Measurements from ENCODE around the gene CENATAC. TPM values are rescaled to one million over a fixed set of nuclear protein-coding genes. Genes with fewer than 3 reads are reported as not detected.

The CENATAC gene
- total and polyA plus RNA-seq, 4 donors: 10.3 to 138 (median 59.1) TPM

DNA sequence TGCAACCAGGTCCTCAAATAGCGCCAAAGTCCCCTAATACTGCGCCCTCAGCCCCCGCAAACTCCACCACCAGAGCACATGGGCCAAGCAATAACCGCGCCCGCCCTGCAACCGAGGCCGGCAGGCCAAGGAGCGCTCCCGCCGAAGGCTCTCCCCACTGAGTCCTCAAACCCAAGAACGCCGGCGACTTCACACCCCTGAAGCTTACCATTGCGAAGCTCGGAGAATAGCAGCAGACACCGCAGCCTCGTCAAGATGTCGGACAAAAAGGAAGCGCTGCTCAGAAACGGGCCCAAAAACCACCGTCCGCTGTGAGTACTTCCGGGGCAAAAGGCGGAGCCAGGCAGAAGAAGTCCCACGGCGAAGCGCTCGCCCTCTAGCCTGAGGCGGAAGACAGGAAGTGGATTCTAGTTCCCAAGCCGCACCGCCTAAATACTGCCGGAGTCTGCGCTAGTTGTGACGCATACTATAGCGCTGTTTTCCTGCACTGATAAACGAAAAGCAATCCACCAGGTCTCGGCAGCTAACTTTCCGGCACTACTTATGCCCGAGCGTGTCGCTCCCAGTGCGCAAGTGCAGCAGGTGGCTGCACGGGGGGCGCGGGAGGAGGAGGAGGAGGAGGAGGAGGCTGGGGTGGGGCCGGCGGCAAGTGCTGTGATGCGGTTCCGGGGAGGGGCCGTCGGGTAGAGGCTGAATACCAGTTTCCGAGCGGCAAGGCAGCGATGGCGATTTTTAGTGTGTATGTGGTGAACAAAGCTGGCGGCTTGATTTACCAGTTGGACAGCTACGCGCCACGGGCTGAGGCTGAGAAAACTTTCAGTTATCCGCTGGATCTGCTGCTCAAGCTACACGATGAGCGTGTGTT is 20.4 kb downstream of the CENATAC start, which contains the start of the genes RPS25 and TRAPPC4:
RPS25 (minus strand) TSS at position 270 of the 865 bp plus-strand sequence; CDS start at position 211, 59 bp downstream.
TRAPPC4 (plus strand) TSS at position 693 of the 865 bp plus-strand sequence; CDS start at position 723, 30 bp downstream.
- DNase-seq: peak; percentile 97 to 98
- Histone ChIP-seq H3K9me3 (ENCODE audit: control insufficient read depth, low read length) (no peaks in the 10 kb centered on the region), H3K27me3 (ENCODE audit: control insufficient read depth in 1 of 2, insufficient read depth in 2 of 2, low read length in 1 of 2) (no peaks in the 10 kb centered on the region), H3K27ac (ENCODE audit: low read depth in 1 of 2, low read length in 2 of 2) (peak within 1 kb of the TSS; percentile 8 to 87), H3K4me1 (ENCODE audit: control insufficient read depth in 1 of 2, insufficient read depth in 2 of 2, low read length in 2 of 2) (no peaks in the 10 kb centered on the region), H3K4me3 (ENCODE audit: low read length in 2 of 2) (peak within 1 kb of the TSS; percentile 52 to 75), H3K36me3 (ENCODE audit: control insufficient read depth in 1 of 2, insufficient read depth in 2 of 2, low read length in 1 of 2) (no peaks in the 10 kb centered on the region)
- WGBS, 2 donors: 0% methylated on average over 61 to 63 of the region's 63 CpGs
- intact Hi-C loops (cut with DNase I): loop anchor here in 1 of 2 donors (2.0 kb wide), 1 partner anchor 20 kb away; the partner anchor contains the start of gene CENATAC
- peak; percentile 97 for ATAC-seq (ENCODE audit: low FRiP score)

DNA sequence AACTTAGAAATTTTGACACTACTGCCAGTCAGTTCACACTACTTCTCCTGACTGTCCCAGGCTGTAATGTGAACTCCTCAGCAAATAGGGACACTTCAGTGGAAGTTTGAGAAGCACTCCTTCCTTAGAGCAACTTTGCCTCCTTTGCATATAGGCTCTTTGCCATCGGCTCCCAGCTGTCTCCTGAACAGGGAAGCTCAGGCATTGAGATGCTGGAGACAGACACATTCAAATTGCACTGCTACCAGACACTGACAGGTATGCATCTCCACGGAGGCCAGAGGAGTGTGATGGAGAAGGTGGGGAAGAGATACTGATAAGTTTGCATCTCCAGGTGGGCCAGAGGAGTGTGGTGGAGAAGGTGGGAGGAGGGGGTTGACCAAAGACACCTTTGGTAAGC is 22.1 kb downstream of the CENATAC start:
- intact Hi-C loops (cut with DNase I): loop anchor here in 1 of 2 donors (2.0 kb wide), 1 partner anchor 21 kb away; the partner anchor contains the start of gene CENATAC
- DNase-seq (no peak), ATAC-seq (ENCODE audit: low FRiP score) (no peak)
- Histone ChIP-seq H3K27me3 (ENCODE audit: control insufficient read depth in 1 of 2, insufficient read depth in 2 of 2, low read length in 1 of 2) (no peaks in the 10 kb centered on the region), H3K4me1 (ENCODE audit: control insufficient read depth in 1 of 2, insufficient read depth in 2 of 2, low read length in 2 of 2) (no peaks in the 10 kb centered on the region), H3K9me3 (ENCODE audit: control insufficient read depth, low read length) (no peaks in the 10 kb centered on the region), H3K27ac (ENCODE audit: low read depth in 1 of 2, low read length in 2 of 2) (no peak overlapping the region), H3K36me3 (ENCODE audit: control insufficient read depth in 1 of 2, insufficient read depth in 2 of 2, low read length in 1 of 2) (no peaks in the 10 kb centered on the region), H3K4me3 (ENCODE audit: low read length in 2 of 2) (no peak overlapping the region)
- 52 to 55% methylated on average over 2 of the region's 2 CpGs for WGBS, 2 donors

DNA sequence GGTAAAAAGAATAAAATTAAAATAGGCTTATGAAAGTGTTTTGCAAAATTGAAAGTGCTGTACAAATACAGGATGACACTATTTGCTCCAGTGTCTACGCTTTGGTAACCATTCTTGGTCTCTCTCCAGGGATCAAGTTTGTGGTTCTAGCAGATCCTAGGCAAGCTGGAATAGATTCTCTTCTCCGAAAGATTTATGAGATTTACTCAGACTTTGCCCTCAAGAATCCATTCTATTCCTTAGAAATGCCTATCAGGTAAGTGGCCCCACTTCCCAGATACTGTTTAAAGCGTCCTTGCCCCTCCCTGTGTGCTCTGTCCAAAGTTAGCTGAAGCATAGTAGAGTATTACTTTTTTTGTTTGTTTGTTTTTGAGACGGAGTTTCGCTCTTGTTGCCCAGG is 23.7 kb downstream of the CENATAC start:
- Histone ChIP-seq H3K4me1 (ENCODE audit: control insufficient read depth in 1 of 2, insufficient read depth in 2 of 2, low read length in 2 of 2) (no peaks in the 10 kb centered on the region), H3K27ac (ENCODE audit: low read depth in 1 of 2, low read length in 2 of 2) (no peak overlapping the region), H3K4me3 (ENCODE audit: low read length in 2 of 2) (no peak overlapping the region), H3K9me3 (ENCODE audit: control insufficient read depth, low read length) (no peaks in the 10 kb centered on the region), H3K36me3 (ENCODE audit: control insufficient read depth in 1 of 2, insufficient read depth in 2 of 2, low read length in 1 of 2) (no peaks in the 10 kb centered on the region), H3K27me3 (ENCODE audit: control insufficient read depth in 1 of 2, insufficient read depth in 2 of 2, low read length in 1 of 2) (no peaks in the 10 kb centered on the region)
- ATAC-seq (ENCODE audit: low FRiP score) (no peak), DNase-seq (no peak)
- intact Hi-C loops (cut with DNase I): no loop called here
- 79 to 82% methylated on average over 5 of the region's 5 CpGs for WGBS, 2 donors

DNA sequence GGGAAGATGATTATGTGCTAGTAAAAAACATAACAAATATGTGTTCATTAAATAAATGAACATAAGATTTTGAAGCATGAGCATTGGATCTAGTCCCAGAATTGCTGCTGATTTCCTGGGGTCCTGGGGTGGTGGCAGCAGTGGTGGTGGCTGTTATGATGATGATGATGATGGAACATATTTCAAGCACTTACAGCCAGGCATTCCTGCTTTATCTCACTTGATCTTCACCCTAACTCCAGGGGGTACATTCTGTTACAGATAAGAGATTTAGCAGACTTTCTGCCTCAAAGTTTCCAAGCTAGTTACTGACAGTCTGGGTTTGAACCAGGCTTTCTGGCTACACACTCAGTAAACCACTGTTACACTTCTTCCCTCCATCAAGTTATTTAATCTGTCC is 25.8 kb downstream of the CENATAC start:
- Histone ChIP-seq H3K27me3 (ENCODE audit: control insufficient read depth in 1 of 2, insufficient read depth in 2 of 2, low read length in 1 of 2) (no peaks in the 10 kb centered on the region), H3K27ac (ENCODE audit: low read depth in 1 of 2, low read length in 2 of 2) (no peak overlapping the region), H3K4me1 (ENCODE audit: control insufficient read depth in 1 of 2, insufficient read depth in 2 of 2, low read length in 2 of 2) (no peaks in the 10 kb centered on the region), H3K36me3 (ENCODE audit: control insufficient read depth in 1 of 2, insufficient read depth in 2 of 2, low read length in 1 of 2) (no peaks in the 10 kb centered on the region), H3K9me3 (ENCODE audit: control insufficient read depth, low read length) (no peaks in the 10 kb centered on the region), H3K4me3 (ENCODE audit: low read length in 2 of 2) (no peak overlapping the region)
- intact Hi-C loops (cut with DNase I): no loop called here
- no peak for ATAC-seq (ENCODE audit: low FRiP score)
- no peak for DNase-seq

DNA sequence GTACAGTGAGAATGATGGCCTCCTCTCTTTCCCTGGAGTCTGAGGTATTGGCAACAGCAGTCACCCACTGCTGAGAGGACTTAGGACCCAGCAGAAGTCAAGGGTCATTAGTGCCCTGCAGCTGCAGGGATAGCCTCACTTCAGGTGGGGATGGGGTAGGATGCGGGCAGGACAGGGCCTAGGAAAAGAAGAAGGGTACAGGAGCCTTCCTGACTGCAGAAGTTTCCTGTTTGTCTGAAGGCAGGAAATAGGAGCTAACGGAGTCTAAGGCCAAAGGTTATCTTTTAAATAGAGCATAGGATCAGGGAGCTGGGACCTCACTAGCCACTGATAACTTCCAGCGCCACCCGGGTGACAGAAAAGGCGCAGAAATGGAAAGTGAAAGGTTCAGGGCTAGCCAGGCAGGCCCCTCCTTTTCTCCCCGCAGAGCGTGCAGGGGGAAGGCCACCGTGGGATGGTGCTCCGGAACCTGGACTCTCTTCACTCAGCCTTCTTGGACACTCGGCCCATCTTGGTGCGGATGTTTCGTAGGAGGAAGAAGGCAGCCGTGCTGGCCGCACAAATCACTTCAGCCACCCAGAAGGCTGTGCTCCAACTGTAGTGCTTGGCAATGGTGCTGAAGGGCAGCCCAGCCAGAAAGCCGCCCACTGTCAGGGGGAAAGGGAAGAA is 26.6 kb downstream of the CENATAC start:
- DNase-seq (no peak), ATAC-seq (ENCODE audit: low FRiP score) (peak; percentile 16)
- WGBS, 2 donors: 57 to 58% methylated on average over 15 of the region's 15 CpGs
- H3K4me1 ChIP-seq (ENCODE audit: control insufficient read depth in 1 of 2, insufficient read depth in 2 of 2, low read length in 2 of 2): no peaks in the 10 kb centered on the region
- no peak overlapping the region for H3K27ac ChIP-seq (ENCODE audit: low read depth in 1 of 2, low read length in 2 of 2)
- H3K36me3 ChIP-seq (ENCODE audit: control insufficient read depth in 1 of 2, insufficient read depth in 2 of 2, low read length in 1 of 2): no peaks in the 10 kb centered on the region
- intact Hi-C loops (cut with DNase I): loop anchor here in 1 of 2 donors (5.0 kb wide), 1 partner anchor 43 kb away; the partner anchor contains the start of gene VPS11
- H3K9me3 ChIP-seq (ENCODE audit: control insufficient read depth, low read length): no peaks in the 10 kb centered on the region
- H3K27me3 ChIP-seq (ENCODE audit: control insufficient read depth in 1 of 2, insufficient read depth in 2 of 2, low read length in 1 of 2): no peaks in the 10 kb centered on the region
- H3K4me3 ChIP-seq (ENCODE audit: low read length in 2 of 2): no peak overlapping the region

DNA sequence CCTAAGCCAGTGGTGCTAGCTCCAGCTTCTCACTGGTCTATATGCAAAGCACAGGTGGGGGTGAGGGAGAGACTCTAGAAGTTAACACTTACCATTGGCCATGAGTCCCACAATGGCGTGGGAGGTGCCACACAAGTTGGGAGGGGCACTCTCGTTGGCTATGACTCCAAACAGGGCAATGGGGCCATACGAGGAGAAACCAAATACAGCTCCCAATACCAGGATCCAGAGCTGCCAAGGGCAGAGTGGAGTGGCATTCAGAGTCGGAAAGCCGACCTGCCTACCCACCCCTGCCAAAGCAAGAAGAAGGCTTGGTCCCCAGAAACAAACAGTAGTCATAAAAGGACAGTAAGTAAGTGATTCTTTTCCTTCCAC is 27.1 kb downstream of the CENATAC start:
- 43 to 52% methylated on average over 5 of the region's 5 CpGs for WGBS, 2 donors
- no peaks in the 10 kb centered on the region for H3K27me3 ChIP-seq (ENCODE audit: control insufficient read depth in 1 of 2, insufficient read depth in 2 of 2, low read length in 1 of 2)
- H3K27ac ChIP-seq (ENCODE audit: low read depth in 1 of 2, low read length in 2 of 2): no peak overlapping the region
- H3K9me3 ChIP-seq (ENCODE audit: control insufficient read depth, low read length): no peaks in the 10 kb centered on the region
- no peak for DNase-seq
- no peak overlapping the region for H3K4me3 ChIP-seq (ENCODE audit: low read length in 2 of 2)
- no peak for ATAC-seq (ENCODE audit: low FRiP score)
- no peaks in the 10 kb centered on the region for H3K36me3 ChIP-seq (ENCODE audit: control insufficient read depth in 1 of 2, insufficient read depth in 2 of 2, low read length in 1 of 2)
- H3K4me1 ChIP-seq (ENCODE audit: control insufficient read depth in 1 of 2, insufficient read depth in 2 of 2, low read length in 2 of 2): no peaks in the 10 kb centered on the region
- intact Hi-C loops (cut with DNase I): loop anchor here in 1 of 2 donors (5.0 kb wide), 1 partner anchor 42 kb away; the partner anchor contains the start of gene VPS11

DNA sequence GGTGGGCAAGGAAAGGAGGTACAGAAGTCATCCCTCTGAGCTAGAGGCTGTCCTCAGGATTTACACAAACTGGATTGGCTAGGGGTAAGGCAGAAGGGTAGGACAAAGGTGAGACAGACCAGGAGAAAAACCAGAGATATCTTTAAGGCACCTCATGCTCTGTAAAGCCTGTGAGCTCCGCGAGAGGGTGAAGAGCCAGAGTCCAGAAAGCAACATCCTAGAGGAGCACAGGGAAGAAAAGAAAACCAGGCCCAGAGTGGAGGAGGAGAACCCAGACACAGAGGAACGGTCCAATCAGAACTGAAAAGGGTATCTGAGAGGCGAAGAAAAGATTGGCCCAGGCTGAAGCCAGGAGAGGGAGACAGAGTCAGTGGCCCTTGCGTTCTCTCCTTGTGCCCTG is 27.6 kb downstream of the CENATAC start:
- no peak overlapping the region for H3K27ac ChIP-seq (ENCODE audit: low read depth in 1 of 2, low read length in 2 of 2)
- WGBS, 2 donors: 80 to 81% methylated on average over 5 of the region's 5 CpGs

DNA sequence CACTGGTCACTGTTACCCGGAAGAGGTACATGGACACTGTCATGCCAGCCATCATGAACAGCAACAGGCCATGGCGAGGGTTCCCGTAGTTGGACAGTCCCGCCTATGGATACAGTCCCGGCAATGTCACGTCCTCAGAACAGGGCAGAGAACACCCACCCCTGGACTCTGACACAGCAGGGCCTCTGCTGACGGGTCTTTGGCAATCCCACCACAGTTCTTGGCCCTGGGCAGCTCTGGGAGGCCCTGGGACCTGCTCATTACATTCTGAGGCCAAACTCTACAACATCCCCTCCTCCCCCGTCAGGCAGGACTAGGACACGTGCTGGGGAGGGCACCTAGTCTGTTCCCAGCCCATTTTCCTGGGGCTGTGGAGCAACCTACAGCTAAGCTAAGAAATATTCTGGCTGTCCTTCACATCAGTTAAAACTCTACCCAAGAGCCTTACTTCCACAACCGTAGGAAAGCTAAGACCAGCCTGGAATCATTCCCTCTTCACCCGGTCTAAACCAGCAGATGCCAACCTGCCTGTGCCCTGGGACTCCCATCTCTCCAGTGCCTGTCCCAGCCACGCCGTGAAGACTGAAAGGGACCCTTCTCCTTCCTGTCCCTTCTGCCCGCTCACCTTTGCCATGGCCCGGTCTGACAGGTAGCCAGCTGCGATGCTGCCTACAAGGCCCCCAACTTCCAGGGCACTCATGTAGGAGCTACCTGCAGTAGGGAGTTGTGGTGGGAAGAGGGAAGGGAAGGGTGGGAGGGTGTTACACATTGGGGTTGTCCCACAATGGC is 28.2 kb downstream of the CENATAC start:
- Histone ChIP-seq H3K36me3 (ENCODE audit: control insufficient read depth in 1 of 2, insufficient read depth in 2 of 2, low read length in 1 of 2) (no peaks in the 10 kb centered on the region), H3K27ac (ENCODE audit: low read depth in 1 of 2, low read length in 2 of 2) (no peak overlapping the region), H3K4me1 (ENCODE audit: control insufficient read depth in 1 of 2, insufficient read depth in 2 of 2, low read length in 2 of 2) (no peaks in the 10 kb centered on the region), H3K9me3 (ENCODE audit: control insufficient read depth, low read length) (no peaks in the 10 kb centered on the region), H3K27me3 (ENCODE audit: control insufficient read depth in 1 of 2, insufficient read depth in 2 of 2, low read length in 1 of 2) (no peaks in the 10 kb centered on the region), H3K4me3 (ENCODE audit: low read length in 2 of 2) (no peak overlapping the region)
- DNase-seq: no peak
- intact Hi-C loops (cut with DNase I): loop anchor here in 1 of 2 donors (5.0 kb wide), 1 partner anchor 41 kb away; the partner anchor contains the start of gene VPS11
- no peak for ATAC-seq (ENCODE audit: low FRiP score)
- whole genome bisulfite sequencing, 2 donors: 65 to 66% methylated on average over 16 of the region's 16 CpGs

More for the DNA sequence above, 27.6 kb downstream of the CENATAC start:
- no peak overlapping the region for H3K4me3 ChIP-seq (ENCODE audit: low read length in 2 of 2)
- intact Hi-C loops (cut with DNase I): loop anchor here in 1 of 2 donors (5.0 kb wide), 1 partner anchor 42 kb away; the partner anchor contains the start of gene VPS11
- H3K36me3 ChIP-seq (ENCODE audit: control insufficient read depth in 1 of 2, insufficient read depth in 2 of 2, low read length in 1 of 2): no peaks in the 10 kb centered on the region
- ATAC-seq (ENCODE audit: low FRiP score) (no peak), DNase-seq (no peak)
- no peaks in the 10 kb centered on the region for H3K9me3 ChIP-seq (ENCODE audit: control insufficient read depth, low read length)
- H3K4me1 ChIP-seq (ENCODE audit: control insufficient read depth in 1 of 2, insufficient read depth in 2 of 2, low read length in 2 of 2): no peaks in the 10 kb centered on the region
- no peaks in the 10 kb centered on the region for H3K27me3 ChIP-seq (ENCODE audit: control insufficient read depth in 1 of 2, insufficient read depth in 2 of 2, low read length in 1 of 2)
